Stimulated activated CD4-positive, alpha-beta T cell treated with anti-CD3 and anti-CD28 coated beads, Interleukin-2, amount 100 ng/mL, for 48 hours (primary cell): ENCODE results near the gene MYL3.

Experiments used
- DNase-seq, 2 donors: peaks; one replicate each; pipeline ENCODE4 v3.0.0-alpha.2; 2020

Gene MYL3

DNA sequence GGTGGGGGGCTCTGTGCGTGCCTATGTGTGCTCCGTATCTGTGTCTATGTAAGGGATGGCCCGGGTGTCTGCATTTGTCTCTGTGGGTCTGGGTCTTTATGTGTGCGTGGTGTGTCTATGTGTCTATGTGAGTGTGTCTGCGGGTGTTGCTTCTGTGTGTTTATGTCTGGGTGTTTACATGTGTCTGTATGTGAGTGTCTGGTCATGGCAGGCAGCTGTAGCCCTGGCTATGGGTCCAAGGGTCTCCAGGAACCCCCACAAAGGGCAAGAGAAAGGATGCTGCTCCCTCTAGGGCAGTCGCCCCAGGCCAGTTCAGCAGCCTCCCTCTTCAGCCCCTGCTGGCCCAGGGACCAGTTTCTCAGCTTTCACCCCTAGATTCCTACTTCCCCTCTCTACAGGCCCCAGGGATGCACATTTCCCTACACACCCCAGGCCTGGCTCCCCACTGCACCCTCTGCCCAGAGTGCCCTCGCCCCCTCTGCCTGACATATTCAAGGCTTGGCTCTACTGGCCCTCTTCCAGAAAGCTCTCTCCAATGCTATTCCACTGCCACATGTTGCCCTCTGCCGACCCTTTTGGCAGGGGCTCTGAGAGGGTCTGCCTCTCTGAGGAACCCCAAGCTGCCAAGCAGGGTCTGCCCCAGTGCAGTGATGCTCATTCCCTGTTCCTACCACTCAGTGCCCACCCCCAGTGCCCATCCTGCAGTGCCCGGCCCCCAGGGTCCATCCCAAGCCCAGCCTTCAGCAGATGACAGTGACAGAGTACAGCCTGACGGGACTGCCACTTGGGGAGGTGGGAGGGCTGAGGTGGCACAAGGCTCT lies 1.0 kb upstream of the MYL3 start:
- DNase-seq, result no peak

GRCh38 chr3:46862369-46863025 lies 747 bp downstream of the MYL3 start:
- DNase-seq, result no peak

DNA sequence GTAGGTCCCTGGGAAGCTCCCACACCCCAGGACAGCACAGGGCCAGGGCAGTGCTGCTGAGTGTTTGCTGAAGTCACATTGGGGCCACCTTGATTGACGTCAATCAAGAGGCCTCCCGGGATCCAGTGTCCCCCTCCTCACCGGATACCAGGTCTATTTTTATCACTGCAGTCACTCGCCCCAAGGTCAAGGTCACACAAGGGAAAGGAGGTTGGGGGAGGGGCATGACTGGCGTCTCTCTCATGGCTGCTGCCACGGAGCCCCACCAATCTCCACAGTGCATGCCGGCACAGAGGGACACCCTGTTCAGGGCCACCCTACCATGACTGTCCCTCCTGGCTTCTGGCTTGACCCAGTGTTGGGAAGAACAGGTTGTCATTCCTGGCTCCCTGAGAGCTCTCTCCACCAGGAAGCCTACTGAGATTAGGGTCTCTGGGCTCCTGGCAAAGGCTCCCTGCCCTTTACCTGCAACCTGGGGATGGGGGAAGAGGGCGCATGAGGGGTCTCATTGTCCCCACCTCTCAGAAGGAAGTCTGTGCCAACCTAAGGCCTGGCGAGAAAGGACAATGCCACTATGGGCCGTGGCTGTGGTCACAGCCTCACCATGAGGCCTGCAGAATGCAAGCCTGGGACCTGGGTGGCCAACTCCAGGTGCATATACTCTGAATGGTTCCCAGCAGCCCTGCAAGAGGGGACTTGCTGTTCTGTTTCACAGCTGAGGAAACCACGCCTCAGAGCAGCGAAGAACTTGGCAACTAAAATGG lies 1.5 kb downstream of the MYL3 start:
- DNase-seq, result no peak

GRCh38 chr3:46860810-46861604 lies 2.2 kb downstream of the MYL3 start:
- DNase-seq, result no peak

DNA sequence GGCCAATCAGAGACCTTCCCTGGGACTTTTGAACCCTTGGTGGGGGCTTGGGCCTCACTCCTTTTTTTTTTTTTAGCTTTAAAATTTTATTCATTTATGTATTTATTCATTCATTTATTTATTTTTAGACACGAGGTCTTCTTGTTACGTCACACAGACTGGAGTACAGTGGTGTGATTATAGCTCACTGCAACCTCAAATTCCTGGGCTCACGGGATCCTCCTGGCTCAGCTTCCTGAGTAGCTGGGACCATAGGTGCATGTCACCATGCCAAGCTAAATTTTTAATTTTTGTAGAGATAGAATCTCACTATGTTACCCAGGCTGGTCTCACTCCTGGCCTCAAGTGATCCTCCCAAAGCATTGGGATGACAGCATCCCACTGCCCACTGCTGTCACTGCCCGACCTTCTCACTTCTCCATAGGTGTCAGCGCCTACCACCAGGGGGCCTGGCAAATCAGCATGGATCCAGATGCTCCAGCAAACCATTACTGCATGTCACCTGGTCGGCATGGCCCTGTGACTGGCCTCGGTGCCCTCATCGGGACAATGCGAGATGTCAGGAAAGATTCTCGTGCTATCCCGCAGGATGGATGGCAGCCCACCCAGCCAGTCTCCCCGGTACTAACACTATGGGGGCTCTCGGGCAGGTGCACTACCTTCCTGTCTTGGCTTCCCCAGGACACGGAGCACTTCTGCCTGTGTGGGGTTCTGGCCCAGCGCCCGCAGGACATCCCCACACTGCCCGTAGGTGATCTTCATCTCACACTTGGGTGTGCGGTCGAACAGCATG lies 3.0 kb downstream of the MYL3 start:
- no peak for DNase-seq

DNA sequence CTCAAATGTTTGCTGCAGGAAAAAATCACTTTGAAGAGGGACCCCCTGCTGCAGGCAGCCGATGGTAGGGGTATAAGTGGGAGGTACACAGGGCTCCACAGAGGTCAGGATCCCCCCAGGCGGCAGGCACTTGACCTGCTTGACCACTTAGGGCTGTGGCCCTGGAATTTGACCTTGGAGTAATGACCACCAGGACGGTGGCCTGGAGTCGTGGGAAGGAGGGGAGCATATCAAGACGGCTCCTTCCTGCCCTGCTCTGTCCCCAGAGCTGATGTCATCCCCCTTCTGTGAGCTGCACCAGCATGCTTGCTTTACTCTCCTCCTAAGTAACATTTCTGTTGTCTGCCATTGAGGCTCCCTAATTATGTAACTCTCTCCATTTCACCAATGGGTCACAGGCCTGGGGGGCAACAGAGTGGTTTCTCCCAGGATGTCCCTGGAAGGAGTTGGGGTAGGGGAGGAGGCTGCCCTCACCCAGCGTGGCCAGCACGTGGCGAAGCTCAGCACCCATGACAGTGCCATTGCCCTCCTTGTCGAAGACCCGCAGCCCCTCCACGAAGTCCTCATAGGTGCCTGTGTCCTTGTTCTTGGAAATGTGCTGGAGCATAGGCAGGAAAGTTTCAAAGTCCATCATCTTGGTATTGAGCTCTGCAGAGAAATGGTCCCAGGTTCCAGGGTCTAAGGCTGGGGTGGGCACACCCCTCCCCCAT lies 4.1 kb downstream of the MYL3 start:
- no peak for DNase-seq

DNA sequence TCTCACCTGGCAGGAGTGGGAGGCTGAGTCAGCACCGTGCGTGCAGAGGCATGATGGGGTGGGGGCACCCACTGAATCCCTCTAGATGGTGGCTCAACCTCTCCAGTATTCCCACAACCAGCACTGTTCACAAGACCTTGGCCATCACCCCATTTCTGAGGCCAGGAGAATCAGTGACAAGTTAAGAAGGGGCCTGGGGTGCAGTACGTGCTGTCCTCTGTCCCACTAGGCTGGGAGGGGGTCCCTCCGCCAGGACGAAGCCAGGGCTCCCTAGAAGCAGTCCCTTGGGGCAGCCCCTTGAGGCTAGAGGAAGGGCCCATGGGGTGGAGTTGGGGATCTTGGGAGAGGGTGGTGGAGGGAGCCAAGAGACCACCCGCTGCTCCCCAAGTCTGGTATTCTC lies 4.8 kb downstream of the MYL3 start:
- no peak for DNase-seq

DNA sequence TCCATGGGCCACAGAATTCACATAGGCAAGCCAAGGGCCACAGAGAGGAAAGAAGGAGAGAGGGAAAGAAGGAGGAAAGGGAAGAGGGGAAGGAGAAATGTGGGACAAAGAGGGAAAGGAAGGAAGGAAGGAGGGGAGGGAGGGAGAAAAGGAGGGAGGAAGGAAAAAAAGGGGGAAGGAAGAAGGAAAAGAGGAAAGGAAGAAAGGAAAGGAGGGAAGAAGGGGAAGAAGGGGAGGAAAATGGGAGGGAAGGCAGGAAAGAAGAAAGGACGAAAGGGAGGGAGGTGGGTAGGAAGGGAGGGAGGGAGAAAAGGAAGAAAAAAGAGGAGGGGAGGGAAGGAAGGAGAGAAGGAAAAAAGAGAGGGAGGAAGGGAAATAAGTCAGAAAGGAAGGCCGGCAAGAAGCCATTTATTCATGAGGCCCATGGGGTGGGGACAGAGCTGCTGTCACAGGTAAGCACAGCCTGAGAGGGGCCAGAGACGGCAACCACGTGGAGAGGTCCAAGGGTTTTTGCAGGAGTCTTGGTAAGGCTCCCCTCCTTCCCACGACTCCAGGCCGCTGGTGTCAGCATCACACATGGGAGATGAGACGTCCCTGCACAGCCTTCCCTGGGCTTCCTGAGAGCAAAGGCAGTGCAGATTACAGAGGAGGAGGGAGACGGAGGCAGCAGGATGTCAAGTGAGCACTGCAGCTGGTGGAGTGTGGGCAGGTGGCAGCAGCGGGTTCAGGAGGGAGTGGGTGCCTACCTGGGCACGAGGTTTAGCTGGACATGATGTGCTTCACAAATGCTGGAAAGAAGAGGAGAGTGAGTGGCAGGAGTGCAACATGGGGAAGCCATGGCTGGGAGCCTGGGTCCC lies 5.5 kb downstream of the MYL3 start:
- DNase-seq, result no peak

GRCh38 chr3:46856576-46857471 lies 6.4 kb downstream of the MYL3 start:
- no peak for DNase-seq

DNA sequence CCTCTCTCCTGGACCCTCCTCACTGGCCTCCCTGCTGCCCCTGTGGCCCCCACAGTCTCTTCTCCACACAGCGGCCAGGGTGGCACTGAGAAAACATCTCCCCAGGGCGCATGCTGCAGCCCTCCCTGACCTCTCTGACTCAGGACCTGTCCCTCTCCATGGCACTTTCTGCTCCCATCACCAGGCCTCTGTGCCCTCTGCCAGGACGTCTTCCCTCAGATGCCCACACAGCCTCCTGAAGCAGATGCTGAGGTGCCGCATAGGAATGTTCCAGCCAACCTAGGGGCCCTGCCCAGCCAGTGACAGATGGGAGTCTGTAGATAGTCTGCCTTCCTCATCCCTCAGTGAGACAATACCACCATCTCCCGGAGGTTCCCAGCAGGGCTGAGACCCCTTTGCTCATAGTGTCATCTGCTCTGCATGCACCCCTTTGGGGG lies 8.7 kb downstream of the MYL3 start:
- DNase-seq, result no peak

GRCh38 chr3:46853441-46854415 lies 9.5 kb downstream of the MYL3 start:
- no peak for DNase-seq

DNA sequence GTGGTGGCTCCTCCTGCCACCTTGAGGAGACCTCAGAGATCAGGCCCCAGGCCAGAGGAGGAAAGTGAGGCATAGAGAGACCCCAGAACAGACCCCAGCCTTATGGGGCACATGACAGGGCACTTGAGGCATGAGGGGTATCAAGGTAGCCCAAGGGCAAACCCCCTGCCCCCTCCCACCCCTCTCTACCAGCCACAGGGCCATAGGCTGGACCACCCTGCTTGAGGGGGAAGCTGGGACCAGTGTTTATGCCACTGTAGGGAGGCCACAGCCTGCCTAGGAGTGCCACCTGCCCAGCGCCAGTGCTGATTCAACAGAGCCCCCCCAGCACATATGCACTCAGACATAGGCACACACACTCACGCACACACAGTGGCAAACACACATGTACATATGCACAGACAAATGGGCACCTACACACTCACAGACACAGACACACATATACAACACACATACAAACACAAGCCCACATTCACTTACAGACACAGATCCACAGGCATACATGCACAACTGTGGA lies 10.3 kb downstream of the MYL3 start:
- no peak for DNase-seq

- no peak for DNase-seq
These were observed 10.9 kb downstream of the MYL3 start for GRCh38 chr3:46852334-46852720.

- DNase-seq, result no peak
These were observed 11.6 kb downstream of the MYL3 start for GRCh38 chr3:46851364-46852333.

DNA sequence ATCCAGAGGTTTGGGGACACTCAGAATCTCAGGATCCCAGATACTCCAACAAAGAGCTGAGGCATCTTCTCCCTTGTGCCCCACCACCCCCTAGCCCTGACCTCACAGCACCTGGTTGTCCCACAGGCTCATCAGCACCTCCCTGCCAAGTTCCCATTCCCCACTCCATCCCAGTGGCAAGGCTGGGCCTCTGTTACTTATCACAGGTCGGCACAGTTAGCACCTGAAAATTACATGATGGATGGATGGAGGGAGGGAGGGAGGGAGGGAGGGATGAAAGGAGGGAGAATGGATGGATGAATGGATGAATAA lies 12.8 kb downstream of the MYL3 start:
- no peak for DNase-seq

GRCh38 chr3:46849686-46850467 lies 13.4 kb downstream of the MYL3 start:
- DNase-seq, result no peak
